HG02759 (cell line): ENCODE measurements around the gene CEP112.
"Not testable (repeated sequence)": the region's sequence is repeated elsewhere in the genome, so short reads cannot be mapped to it uniquely, and the experiment has no call there.

ENCODE experiments used
- ATAC-seq: cut with Tn5 transposase; IDR thresholded peaks from one replicate; pipeline ENCODE4 v1.9.1; 2021; ENCODE audit warnings: mild to moderate bottlenecking, moderate library complexity; ENCODE audit not compliant: unreplicated experiment

Gene CEP112

DNA sequence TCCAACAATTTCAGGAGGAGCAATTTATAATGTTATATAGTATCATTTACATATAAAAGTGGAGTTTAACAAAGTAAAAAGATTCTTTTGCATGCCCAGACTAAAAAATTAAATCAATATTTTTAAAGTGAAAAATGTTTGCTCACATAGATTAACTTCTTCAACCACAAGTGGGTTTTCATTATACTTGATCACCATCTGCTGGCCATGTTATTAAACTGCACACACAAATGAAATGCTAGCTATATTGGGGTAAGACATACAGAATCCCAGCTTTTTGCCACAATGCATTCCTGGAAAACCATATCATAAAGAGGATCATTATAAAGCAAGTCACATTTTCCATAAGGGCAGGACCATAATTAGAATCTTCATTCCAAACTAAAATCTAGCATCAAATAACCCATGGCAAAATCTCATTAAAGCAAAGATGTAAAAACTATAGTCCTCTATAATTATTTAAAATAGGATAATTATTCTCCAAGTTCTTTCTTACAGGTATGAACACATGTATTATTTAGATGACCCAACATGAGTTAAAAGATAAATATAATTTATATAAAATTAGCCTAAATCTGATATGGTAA lies 26.3 kb downstream of the CEP112 start:
- no peak for ATAC-seq

DNA sequence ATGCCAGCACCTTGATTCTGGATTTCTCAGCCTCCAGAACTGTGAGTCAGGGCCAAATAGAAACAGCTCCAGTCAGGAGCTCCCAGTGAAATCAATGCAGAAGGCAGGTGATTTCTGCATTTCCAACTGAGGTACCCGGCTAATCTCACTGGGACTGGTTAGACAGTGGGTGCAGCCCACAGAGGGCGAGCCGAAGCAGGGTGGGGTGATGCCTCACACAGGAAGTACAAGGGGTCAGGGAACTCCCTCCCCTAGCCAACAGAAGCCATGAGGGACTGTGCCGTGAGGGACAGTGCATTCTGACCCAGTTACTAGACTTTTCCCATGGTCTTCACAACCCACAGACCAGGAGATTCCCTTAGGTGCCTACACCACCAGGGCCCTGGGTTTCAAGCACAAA lies 36.9 kb downstream of the CEP112 start:
- ATAC-seq, result not testable (repeated sequence)

DNA sequence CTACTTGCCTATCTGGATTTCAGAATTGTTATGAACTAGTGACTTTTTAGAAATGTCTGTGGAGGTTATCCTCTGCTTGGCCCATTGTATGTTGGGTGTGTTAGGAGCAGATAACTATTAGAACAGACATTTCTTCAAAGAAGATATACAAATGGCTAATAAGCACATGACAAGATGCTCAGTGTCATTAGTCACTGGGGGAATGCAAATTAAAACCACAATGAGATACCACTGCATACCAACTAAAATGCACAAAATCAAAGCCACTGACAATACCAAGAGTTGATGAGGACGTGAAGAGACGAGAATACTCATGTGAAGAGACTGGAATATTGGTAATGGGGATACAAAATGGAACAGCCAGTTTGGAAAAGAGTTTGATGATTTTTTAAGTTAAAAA lies 39.2 kb downstream of the CEP112 start:
- ATAC-seq, result no peak

DNA sequence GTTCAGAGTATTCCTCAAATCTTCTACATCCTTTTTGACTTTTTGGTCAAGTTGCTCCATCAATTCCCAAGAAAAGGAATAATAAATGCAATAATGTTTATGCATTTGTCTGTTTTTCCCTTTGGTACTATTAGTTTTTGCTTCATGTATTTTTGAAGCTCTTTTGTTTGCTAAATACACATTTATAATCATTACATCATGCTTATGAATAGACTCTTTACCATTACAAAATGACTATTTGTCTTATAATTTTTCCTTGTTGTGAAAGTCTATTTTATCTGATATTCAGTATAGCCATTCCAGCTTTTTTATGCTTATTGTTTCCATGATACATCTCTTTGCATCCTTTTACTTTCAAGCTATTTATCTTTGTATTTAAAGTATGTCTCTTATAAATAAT lies 41.2 kb downstream of the CEP112 start:
- no peak for ATAC-seq

DNA sequence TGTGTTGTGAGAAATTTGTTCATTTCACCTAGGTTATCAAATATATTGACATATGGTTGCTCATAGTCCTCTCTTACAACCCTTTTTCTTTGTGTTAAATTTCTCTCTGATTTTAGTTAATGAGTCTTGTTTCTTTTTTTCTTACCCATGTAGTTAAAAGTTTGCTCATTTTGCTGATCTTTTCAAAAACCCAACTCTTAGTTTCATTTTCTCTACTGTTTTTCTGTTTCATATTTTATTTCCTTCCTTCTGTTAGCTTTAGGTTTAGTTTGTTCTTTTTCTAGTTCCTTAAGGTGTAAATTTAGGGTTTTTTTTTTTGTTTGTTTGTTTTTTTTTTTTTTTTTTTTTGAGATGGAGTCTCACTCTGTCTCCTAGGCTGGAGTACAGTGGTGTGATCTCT lies 42.4 kb downstream of the CEP112 start:
- ATAC-seq, result no peak

DNA sequence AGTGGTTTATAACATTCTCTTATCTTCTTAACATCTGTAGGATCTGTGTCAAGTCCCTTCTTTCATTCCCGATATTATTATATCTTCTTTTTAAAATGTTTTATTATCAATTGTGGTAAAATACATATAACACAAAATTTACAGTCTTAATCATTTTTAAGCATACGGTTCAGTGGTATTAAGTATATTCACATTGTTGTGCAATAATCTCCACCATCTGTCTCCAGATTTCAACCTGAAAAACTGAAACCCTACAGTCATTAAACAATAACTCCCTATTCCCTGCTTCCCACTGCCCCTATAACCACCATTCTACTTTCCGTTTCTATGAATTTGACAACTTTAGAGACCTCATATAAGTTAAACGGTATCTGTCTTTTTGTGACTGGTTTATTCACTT lies 45.5 kb downstream of the CEP112 start:
- ATAC-seq, result no peak

DNA sequence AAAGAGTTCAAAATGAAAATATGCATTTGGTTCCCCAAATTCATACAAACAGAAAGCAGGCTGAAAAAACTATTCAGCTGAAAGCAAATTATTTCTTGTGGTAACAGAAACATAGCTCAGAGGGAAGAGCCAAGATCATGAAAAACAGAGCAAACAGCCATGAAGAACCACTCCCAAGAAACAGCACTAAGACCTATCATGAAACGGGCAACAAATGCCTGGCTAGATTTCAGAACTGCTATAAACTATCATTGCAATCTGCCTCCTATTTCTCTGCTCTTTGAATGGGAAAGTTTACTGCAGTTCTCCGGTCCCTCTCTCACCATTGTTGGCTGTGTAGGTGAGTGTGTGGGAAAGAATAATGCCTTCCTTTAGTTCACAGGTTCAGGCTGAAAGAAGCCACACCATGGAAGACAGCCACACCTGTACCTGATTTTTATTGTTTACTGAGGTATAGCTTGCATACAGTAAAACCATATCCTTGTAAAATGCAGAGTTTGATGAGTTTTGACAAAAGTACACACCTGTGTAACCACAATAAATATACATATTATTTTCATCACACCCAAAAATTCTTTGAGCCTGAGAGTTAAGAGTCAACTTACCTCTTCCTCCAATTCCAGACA lies 48.2 kb downstream of the CEP112 start:
- ATAC-seq, result no peak

DNA sequence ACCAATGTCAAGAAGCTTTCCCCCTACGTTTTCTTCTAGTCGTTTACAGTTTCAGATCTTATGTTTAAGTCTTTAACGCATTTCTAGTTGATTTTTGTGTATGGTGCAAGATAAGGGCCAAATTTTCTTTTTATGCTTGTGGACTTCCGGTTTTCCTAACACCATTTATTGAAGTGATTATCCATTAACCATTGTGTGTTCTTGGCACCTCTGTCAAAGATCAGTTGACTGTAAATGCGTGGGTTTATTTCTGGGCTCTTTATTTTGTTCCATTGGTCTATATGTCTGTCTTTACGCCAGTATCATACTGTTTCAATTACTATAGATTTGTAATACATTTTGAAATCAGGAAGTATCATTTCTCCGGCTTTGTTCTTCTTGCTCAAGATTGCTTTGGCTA lies 49.5 kb downstream of the CEP112 start:
- no peak for ATAC-seq

DNA sequence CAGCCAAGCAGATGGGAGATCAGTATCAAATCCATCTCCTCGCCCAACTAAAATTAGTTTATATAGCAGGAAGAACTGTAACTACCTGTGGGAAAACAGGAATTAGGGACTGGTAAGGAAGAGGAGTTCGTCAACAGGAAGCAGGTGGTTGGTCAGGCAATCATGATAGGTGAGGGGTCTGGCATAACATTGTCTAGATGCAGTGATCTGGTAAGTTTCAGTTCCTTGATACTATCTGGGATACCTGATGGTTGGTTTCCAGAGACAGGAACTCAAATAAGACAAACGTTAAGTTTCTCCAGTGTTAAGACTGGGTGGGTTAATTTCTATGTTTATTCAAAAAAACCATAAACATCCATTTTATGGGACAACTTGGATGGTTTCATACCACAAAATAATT lies 53.8 kb downstream of the CEP112 start:
- ATAC-seq, result no peak

DNA sequence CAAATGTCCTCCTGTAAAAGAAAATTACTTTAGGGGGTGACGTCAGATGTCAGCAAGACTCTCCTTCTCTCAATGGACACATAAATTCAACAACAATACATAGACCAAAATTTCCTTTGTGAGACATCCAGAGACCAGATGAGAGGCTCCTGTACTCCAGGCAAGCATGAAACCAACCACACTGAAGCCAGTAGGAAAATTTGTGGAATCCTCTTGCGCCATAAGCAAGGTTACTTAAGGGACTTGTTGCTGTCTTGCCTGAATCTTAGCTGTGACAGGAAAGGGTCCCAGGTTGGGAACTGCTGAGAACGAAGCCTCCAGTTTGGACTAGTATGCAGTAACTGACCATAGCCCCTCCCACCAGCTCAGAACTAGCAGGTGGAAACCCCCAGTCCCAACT lies 56.0 kb downstream of the CEP112 start:
- no peak for ATAC-seq

DNA sequence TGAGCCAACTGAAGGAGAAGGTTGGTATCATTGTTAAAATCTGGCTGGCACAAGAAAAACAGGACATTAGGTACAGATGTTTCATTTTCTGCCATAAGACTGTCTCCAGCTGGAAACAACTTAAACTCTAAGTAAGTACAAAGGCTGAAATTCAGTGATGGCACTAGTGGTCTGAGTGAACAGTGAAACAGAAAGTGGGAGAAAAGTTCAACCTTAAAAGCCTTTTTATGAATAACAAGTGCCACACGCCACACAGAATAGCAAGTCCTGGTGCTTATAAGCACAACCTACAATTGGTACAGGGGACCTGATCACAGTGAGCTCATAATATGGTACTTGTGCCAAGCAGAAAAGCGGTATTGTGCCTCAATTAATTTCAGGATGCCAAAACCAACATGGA lies 56.7 kb downstream of the CEP112 start:
- ATAC-seq, result no peak

DNA sequence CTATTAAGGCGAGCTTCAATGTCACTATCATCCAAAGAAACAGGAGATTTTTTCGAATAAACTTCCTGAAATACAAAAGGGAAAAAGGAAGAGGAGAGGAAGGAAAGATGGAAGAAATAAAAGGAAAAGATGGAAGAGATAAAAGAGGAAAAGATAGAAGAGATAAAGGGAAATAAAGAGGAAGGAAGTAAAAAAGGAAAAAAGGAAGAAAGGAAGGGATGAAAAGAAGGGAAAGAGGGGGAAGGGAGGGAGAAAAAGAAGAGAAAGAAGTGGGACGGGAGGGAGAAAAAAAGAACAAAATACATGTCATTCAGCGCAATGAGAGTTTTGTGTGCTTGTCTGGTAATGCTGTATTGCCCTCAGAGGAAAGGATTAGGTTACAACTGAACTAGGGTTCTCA lies 62.2 kb downstream of the CEP112 start:
- no peak for ATAC-seq

DNA sequence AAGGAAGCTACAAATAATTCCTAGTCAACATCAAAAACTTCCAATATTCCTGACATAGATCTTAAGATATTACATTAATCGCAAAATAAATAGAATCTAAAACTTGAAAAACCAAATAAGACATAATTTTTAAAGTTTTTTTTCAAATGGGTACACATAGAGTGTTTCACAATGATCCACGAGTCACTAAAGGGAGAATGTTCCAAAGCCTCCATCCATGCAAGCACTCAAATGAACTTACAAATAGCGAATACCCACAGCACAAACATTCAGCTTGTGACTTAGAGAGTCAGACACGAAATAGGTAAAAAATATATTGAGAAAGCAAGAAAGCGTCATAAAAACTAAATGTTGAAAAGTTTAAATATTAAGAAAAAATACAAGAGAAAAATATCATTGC lies 65.7 kb downstream of the CEP112 start:
- no peak for ATAC-seq

DNA sequence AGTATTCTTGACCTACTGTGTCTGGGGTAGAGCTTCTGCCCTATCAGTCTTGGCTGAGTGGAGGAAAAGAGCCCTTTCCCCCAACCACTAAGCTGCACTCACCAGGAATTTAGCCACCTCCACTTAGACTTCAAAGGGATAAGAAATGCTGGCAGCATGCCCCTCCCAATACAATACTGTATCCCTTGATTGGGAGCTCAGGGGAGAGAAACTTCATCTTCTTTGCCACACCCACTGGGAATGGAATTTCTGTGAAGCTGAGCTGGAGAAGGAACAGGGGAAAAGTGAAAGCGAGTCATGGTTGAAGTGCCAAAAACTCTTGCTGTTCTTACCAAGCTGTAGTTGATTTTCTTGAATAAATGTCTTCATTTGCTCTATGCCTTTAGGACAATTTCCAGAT lies 68.8 kb downstream of the CEP112 start:
- ATAC-seq, result no peak

DNA sequence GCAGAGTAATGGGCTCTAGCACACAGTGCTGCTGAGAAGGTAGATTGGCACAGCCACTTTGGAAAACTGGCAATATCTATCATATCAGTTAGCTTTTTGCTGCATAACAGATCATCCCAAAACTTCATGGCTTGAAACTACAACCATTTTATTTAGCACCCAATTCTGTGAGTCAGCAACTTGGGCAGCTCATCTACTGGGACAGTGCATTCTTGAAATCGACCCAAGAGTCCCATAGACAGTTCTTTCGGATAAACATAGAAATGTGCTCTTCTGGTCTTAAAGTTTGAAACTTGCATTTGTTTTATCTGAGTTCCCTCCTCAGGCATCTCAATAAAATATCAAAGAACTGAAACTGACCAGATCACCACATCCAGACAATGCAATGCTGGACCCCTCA lies 76.7 kb downstream of the CEP112 start:
- no peak for ATAC-seq

DNA sequence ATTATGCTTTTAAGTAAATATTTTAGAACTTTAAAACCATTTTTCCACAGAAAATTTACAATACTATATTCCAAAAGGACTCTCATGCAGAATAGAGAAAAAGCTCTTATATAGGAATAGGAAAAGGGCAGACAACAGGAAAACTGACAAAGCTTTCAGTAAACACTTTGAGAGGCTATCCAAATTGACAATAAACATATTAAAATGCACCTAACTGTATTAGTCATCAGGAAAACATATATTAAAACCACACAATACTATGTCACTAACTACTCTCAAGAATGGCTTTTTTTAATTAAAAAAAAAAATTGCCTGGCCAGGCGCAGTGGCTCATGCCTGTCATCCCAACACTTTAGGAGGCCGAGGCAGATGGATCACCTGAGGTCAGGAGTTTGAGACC lies 77.3 kb downstream of the CEP112 start:
- no peak for ATAC-seq

DNA sequence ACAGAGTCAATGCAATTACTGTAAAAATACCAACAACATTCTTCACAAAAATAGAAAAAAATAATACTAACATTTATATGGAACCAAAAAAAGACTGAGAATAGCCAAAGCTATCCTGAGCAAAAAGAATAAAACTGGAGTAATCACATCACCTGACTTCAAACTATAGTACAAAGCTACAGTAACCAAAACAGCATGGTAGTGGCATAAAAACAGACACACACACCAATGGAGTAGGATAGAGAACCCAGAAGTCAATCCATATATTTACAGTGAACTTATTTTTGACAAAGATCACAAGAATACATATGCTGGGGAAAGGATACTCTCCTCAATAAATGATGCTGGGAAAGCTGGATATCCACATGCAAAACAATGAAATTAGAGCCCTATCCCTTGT lies 84.2 kb downstream of the CEP112 start:
- ATAC-seq, result no peak

DNA sequence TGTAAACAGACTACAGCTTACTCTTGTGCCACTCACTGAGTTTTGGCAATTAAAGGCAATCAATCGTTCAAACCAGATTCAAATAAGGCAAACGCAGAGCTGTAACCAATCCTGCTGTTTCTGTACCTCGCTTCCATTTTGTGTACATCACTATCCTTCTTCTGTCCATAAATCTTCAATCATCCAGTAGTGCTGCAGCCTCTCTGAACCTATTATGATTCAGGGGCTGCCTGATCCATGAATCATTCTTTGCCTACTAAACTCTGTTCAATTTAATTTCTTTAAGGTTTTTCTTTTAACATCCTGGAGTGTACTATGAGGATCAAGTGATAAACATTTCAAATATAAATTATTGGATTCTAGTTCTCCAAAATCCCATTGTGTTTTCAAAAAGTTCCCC lies 93.9 kb downstream of the CEP112 start:
- ATAC-seq, result no peak

DNA sequence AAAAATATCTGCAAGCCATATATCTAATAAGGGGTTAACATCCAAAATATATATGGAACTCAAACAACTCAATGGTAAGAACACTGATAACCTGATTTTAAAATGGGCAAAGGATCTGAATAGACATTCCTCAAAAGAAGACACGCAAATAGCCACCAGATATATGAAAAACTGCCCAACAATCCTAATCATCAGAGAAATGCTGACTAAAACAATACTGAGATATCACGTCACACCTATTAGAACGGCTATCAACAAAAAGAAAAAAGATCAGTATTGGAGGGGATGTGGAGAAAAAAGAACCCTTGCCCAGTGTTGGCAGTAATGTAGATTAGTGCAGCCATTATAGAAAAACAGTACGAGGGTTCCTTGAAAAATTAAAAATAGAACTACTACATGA lies 97.2 kb downstream of the CEP112 start:
- no peak for ATAC-seq

DNA sequence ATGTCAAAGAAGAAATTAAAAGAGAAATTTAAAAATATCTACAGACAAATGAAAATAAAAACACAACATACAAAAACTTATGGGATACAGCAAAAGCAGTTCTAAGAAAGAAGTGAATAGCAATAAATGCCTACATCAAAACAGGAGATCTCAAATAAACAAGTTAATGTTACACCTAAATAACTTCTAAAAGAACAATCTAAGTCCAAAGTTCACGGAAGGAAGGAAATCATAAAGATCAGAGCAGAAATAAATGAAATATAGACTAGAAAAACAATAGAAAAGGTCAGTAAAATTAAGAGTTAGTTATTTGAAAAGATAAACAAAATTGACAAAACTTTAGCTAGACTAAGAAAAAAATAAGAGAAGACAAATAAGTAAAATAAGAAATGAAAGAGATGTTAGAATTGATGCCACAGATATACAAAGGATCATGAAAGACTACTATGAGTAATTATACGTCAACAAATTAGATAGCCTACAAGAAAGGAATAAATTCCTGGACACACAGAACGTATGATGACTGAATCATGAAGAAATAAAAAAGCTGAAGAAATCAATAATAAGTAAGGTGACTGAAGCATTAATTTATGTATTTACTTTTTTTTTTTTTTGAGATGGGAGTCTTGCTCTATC lies 100.4 kb downstream of the CEP112 start:
- ATAC-seq, result no peak

DNA sequence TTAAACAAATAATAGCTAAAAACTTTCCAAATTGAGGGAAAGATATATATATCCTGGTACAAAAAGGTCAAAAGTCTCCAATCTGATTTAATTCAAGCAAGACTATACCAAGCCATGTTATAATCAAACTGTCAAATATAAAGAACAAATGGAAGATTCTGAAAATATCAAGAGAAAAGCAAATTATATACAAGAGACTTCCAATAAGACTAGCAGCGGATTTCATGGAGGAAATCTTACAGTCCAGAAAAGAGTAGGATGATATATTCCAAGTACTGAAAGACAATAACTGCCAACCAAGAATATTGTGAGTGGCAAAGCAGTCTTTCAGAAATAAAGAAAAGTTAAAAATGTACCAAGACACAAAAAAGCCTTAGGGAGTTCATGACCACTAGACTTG lies 102.2 kb downstream of the CEP112 start:
- ATAC-seq, result no peak

DNA sequence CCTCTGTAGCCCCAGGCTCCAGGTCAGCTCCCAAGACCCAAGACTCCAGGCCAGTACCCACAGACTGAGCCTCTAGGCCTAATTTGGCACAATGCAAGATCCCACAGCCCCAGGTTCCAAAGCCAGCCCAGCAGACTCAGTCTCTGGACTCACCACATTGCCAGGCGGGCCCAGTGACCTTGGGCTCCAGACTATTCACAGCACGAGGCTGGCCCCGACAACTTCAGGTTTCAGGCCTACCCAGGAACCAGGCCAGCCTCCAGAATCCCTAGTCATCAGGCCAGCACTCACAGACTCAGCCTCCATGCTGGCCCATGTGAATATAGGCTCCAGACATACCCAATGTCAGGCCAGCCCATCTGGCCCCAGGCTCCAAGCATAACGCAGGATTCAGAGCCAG lies 103.8 kb downstream of the CEP112 start:
- no peak for ATAC-seq

DNA sequence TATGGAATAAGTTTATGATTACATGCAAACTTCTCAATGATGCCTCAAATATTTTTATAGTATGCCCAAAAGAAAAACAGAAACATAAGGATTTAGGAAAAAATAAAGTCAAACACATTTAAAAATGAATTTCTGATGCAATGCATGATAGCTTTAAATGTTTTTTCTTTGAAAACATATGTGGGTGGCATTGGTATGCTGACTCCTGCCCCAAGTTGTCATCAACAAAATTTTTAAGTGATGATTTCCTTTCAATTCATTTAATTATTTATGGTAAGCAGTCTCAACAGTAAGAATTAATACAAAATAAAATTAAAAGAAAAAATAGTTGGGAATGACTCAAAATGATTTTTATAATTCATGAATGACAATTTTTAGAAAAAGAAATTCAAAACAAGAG lies 104.9 kb downstream of the CEP112 start:
- no peak for ATAC-seq
